SIG-M5 treated with dmso at 0.1 percent for 504 hours (cell line): ENCODE results near the gene PNRC2.
"Not testable (repeated sequence)": the region's sequence is repeated elsewhere in the genome, so short reads cannot be mapped to it uniquely, and the experiment has no call there.

ENCODE experiments used
- DNase-seq: peaks from one replicate; lab custom pipeline; 2025; ENCODE audit not compliant: unreplicated experiment; lab: John Stamatoyannopoulos, UW

PNRC2 gene

DNA sequence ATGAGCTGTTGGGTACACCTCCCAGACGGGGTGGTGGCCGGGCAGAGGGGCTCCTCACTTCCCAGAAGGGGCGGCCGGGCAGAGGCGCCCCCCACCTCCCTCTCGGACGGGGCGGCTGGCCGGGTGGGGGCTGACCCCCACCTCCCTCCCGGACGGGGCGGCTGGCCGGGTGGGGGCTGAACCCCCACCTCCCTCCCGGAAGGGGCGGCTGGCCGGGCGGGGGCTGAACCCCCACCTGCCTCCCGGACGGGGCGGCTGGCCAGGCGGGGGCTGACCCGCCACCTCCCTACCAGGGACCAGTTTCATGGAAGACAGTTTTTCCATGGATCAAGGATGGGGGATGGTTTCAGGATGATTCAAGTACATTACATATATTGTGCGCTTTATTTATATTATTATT, 27.4 kb downstream of the PNRC2 start:
- not testable (repeated sequence) for DNase-seq

DNA sequence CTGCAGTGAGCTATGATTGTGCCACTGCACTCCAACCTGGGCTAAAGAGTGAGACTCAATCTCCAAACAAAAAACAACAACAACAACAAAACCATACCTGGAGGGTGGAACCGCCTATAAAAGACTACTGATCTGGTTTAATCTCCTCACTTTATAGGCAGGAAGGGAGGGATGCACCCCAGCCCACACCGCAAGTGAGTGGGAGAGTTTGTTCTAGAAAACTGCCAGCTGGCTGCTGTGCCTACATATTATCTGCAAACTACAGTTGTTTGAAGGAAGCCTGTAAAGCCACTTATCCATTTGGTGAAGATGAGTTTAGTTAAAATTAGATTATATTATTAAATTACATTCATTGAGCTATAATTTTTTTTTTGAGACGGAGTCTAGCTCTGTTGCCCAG, 29.6 kb downstream of the PNRC2 start:
- DNase-seq = no peak

DNA sequence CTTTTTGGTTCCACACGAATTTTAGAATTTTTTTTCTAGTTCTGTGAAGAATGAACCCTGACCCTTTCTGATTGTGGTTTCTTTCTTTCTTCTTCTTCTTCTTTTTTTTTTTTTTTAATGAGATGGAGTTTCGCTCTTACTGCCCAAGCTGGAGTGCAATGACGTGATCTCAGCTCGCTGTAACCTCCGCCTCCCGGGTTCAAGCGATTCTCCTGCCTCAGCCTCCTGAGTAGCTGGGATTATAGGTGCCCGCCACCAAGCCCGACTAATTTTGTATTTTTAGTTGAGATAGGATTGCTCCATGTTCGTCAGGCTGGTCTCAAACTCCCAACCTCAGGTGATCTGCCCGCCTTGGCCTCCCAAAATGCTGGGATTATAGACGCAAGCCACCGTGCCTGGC, 32.4 kb downstream of the PNRC2 start:
- DNase-seq = not testable (repeated sequence)

DNA sequence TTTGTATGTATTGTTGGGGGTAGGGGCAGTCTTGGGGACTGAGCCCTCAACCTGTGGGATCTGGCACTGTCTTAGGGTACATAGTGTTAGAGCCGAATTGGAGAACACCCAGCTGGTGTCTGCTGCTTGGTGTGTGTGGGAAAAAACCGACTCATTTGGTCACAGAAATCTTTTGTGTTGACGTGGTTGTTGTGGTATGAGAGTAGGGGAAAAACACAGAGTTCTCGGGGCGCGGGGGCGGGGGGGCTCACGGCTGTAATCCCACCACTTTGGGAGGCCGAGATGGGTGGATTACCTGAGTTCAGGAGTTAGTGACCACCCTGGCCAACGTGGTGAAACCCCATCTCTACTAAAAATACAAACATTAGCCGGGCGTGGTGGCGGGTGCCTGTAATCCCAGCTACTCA, 35.8 kb downstream of the PNRC2 start:
- DNase-seq = no peak

DNA sequence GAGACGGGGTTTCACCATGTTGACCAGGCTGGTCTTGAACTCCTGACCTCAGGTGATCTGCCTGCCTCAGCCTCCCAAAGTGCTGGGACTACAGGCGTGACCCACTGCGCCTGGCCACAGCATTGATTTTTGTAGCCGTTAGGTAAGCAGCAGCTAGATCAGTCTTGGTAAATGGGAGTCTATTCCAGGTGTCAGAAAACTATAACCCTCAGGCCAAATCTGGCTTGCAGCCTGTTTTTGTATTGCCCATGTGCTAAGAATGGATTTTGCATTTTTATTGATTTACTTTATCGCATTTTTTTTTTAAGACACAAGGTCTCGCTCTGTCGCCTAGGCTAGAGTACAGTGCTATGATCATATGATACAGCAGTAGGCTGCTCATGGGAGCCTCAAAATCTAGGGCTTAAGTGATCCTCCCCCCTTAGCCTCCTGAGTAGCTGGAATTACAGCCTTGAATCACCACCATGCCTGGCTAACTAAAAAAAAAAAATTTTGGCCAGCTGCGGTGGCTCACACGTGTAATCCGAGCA, 37.1 kb downstream of the PNRC2 start:
- DNase-seq = no peak

DNA sequence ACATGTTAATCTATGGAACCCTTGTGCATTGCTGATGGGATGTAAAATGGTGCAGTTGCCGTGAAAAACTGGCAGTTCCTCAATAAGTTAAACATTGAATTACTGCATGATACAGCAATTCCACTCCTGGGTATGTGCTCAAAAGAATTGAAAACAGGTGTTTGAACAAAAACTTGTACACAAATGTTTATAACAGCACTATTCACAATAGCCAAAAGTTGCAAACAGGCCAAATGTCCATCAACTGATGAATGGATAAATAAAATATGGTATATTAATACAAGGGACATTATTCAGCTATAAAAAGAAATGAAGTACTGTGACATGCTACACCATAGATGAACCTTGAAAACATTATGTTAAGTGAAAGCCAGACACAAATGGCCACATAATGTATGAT, 38.2 kb downstream of the PNRC2 start:
- no peak for DNase-seq

DNA sequence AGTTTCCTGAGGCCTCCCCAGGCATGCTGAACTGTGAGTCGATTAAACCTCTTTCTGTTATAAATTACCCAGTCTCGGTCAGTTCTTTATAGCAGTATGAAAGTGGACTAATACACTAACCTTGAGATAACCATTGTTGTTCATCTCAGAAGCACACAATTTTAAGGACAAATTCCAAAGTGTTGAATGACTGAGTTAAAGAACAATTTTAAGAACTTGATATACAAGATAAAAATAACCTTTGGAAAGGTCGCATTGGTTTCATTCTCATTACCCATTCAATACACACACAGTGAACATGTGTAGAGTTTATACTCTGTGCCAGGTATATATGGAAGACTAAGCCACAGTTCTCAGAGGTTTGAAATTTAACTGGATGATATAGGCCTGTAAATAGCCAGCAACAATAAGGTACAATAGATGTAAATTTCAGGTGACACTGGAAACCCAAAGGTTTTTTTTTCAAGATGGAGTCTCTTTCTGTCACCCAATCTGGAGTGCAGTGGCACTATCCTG, 39.6 kb downstream of the PNRC2 start:
- DNase-seq = no peak

DNA sequence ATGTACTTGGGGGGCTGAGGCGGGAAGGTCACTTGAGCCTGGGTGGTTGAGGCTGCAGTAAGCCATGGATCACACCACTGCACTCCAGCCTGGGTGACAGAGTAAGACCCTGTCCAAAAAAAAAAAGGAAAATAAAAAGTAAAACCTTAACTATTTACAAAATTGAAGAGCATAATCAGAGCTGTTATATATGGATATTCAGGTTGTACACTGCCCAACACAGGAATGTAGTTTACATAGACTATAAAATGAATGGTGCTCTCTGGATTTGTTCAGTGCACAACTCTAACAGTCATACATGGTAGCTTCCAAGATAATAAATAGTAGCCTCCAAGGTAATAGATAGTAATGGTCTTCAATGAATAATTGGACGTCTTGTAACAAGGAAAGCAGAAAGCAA, 43.1 kb downstream of the PNRC2 start:
- no peak for DNase-seq

DNA sequence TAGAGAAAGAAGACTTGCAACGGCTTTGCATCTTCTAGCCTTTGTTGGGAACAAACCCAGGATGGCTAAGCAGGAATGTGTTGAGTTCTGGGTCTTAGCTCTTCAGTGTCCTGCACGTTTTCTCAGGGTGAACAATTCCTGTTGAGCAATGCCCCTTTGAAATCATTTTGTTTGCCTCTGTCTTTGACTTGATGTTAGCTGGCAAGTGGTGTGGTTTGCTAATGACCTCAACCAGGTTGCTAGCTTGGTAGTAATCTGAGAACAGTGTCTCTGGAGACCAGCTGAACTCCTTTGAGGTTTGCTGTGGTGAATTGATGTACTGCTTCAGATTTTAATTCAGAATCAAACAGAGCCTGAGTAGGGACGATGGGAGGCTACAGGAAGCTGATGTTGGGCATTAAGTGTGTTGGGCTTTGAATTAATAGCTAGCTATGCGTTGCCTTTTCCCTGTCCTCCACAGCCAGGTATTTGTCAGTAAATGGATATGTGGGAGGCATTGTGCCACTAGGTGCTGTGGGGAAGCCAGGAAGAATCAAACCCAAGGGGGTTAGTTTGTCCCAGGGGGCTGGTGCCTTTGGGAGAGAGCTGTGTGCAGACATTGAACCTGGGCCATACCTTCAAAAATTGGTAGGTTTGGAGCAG, 43.8 kb downstream of the PNRC2 start:
- no peak for DNase-seq

DNA sequence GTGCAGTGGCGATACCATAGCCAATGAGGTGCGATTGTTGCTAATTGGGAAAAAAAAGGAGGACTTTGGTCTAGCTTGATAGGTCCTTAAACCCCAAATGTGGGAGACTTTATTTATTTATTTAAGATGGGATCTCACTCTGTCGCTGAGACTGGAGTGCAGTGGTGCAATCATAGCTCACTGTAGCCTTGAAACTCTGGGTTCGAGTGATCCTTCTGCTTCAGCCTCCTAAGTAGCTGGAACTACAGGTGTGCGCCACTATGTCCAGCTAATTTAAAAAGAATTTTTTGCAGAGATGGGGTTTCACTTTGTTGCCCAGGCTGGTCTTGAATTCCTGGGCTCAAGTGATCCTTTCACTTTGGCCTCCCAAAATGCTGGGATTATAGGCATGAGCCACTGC, 44.5 kb downstream of the PNRC2 start:
- no peak for DNase-seq

DNA sequence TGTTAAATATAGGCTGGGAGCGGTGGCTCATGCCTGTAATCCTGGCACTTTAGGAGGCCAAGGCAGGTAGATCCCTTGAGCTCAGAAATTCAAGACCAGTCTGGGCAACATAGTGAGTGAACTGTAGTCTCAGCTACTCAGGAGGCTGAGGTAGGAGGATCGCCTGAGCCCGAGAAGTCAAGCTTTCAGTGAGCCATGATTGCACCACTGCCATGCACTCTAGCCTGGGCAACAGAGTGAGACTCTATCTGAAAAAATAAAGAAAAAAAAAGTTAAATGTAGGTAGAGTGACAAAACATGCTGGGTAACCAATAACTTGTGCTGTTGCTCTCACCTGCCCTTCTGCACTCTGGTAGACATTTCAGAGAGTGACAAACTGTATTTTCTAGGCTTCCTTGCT, 45.5 kb downstream of the PNRC2 start:
- no peak for DNase-seq

DNA sequence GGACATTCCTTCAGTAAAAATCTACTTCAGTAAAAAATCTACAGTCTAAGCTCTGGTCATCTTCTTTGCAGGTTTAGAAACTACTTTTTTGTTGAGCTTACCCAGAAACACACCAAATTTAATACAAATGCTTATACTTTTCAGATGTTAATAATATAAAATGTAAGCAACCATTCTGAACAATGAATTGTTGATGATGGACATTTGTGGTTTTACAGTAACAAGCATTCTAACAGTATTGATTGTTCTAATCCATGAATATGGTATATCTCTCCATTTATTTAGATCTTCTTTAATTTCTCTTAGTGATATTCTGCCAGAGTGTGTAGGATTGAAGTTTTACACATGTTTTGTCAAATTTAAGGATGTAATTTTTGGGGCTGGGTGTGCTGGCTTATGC, 47.5 kb downstream of the PNRC2 start:
- DNase-seq = no peak

DNA sequence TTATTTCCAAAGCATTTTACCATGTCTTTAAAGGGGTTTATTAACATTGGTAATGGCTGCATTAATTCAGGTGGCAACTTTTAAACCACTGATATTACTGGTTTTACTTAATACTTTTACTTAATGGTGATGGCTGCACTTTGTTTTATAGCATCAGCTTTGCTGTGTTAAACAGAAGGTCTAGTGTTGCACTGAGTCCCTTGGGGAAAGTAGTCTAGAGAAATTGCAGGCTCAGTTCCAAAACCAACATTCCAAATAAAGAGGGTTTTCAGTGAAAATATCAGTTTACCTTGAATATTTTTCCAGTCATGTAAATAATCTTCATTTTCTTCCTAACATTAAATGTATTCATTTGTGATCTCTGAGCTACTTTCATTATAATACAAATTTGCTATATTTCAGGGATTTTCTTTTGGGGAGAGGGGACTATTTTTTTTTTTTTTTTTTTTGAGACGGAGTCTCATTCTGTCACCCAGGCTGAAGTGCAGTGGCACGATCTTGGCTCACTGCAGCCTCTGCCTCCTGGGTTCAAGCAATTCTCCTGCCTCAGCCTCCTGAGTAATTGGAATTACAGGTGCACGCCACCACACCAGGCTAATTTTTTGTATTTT, 49.1 kb downstream of the PNRC2 start:
- DNase-seq = not testable (repeated sequence)

DNA sequence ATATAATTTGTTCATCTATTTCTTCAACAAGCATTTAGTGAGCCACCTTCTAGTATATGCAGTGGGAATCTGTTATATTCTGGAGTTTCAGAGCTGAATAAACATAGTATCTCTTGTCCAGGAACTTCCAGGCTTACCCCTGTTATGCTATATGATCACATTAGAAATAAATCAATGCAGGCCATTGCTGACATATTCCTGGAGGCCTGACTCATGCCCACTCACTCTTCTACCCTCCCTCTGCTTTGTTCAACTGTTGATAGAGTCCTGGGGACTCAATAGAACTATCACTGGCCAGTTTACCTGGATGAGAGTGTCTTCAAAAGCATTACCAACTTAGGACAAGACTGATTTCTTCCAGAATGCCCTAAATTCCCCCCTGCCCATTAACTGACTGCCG, 49.8 kb downstream of the PNRC2 start:
- DNase-seq = no peak

DNA sequence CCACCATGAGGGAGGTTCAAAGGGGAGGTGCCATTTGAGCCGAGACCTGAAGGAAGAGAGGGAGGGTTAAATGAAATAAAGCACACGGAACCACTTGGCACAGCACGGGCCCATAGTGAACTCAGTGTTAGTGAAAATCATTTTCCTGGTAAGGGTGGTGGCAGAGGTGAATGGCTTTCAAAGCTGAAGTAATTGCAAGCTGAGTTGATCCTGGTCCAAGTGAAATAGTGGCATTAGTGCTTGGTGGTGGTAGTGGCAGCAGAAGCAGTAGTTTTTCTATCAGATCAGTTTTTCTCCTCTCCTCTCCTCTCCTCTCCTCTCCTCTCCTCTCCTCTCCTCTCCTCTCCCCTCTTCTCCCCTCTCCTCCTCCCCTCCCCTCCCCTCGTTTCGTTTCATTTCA, 51.0 kb downstream of the PNRC2 start:
- DNase-seq = no peak

DNA sequence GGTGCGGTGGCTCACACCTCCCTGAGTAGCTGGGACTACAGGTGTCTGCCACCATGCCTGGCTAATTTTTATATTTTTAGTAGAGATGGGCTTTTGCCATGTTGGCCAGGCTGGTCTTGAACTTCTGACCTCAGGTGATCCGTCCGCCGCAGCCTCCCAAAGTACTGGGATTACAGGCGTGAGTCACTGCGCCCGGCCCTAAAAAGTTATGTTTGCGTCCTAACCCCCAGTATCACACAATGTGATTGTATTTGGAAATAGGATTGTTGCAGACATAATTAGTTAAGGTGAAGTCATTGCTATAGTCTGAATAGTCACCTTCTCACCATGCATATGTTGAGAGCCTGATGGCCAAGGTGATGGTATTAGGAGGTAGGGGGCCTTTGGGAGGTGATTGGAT, 53.2 kb downstream of the PNRC2 start:
- not testable (repeated sequence) for DNase-seq
